GM12874 (cell line): ENCODE measurements around the gene ZNF160.

Source experiments
- TF ChIP-seq, protein P1 (sequence below): IDR thresholded peaks from 2 replicates; pipeline ENCODE4 v1.5.1; 2011; ENCODE audit warnings: low read depth, mild to moderate bottlenecking, control low read depth, low read length, moderate library complexity; ENCODE audit not compliant: insufficient read depth

The ZNF160 gene

GRCh38 chr19:53079313-53079924, 23.8 kb downstream of the ZNF160 start:
- TF ChIP-seq, protein P1, sequence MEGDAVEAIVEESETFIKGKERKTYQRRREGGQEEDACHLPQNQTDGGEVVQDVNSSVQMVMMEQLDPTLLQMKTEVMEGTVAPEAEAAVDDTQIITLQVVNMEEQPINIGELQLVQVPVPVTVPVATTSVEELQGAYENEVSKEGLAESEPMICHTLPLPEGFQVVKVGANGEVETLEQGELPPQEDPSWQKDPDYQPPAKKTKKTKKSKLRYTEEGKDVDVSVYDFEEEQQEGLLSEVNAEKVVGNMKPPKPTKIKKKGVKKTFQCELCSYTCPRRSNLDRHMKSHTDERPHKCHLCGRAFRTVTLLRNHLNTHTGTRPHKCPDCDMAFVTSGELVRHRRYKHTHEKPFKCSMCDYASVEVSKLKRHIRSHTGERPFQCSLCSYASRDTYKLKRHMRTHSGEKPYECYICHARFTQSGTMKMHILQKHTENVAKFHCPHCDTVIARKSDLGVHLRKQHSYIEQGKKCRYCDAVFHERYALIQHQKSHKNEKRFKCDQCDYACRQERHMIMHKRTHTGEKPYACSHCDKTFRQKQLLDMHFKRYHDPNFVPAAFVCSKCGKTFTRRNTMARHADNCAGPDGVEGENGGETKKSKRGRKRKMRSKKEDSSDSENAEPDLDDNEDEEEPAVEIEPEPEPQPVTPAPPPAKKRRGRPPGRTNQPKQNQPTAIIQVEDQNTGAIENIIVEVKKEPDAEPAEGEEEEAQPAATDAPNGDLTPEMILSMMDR = no peak

GRCh38 chr19:53078668-53079067, 24.6 kb downstream of the ZNF160 start:
- TF ChIP-seq, protein P1 = no peak

DNA sequence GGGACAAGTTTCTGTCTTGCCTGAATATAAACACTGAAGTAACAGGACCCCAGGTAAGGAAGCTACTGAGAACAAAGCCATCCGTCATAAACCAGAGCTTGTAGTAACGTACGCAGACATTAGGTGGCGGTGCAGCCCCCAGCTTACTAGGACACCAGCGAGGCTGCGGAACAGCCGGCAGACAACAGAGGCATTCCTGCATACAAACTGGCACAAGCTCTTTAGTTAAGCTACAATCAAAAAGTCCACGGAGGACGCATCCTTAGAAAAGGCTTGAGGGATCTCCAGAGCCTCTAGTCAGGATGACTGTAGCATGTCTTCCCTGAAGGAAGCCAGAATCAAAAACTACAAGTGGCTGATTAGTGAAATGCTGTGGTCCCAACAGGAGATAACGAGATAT, 26.2 kb downstream of the ZNF160 start:
- TF ChIP-seq, protein P1 = 0 out of 2 replicates have a peak, but pooled peaks have one; percentile 3

DNA sequence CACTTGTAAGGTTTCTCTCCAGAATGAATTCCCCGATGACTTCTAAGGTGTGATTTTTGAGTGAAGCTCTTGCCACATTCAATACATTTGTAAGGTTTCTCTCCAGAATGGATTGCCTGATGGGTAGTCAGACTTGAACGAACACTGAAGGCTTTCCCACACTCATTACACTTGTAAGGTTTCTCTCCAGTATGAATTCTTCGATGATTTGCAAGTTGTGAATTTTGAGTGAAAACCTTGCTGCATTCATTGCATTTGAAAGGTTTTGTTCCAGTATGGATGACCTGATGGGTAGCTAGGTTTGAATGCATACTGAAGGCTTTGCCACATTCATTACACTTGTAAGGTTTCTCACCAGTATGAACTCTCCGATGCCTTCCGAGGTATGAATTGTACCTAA, 34.4 kb downstream of the ZNF160 start:
- TF ChIP-seq, protein P1 = no peak

DNA sequence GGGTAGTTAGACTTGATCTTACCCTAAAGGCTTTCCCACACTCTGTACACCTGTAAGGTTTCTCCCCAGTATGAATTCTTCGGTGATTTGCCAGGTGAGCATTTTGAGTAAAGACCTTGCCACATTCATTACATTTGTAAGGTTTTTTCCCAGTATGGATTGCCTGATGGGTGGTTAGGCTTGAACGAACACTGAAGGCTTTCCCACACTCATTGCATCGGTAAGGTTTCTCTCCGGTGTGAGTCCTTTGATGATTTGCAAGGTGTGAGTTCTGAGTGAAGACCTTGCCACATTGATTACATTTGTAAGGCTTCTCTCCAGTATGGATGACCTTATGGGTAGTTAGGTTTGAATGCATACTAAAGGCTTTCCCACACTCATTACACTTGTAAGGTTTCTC, 35.0 kb downstream of the ZNF160 start:
- TF ChIP-seq, protein P1 = no peak

DNA sequence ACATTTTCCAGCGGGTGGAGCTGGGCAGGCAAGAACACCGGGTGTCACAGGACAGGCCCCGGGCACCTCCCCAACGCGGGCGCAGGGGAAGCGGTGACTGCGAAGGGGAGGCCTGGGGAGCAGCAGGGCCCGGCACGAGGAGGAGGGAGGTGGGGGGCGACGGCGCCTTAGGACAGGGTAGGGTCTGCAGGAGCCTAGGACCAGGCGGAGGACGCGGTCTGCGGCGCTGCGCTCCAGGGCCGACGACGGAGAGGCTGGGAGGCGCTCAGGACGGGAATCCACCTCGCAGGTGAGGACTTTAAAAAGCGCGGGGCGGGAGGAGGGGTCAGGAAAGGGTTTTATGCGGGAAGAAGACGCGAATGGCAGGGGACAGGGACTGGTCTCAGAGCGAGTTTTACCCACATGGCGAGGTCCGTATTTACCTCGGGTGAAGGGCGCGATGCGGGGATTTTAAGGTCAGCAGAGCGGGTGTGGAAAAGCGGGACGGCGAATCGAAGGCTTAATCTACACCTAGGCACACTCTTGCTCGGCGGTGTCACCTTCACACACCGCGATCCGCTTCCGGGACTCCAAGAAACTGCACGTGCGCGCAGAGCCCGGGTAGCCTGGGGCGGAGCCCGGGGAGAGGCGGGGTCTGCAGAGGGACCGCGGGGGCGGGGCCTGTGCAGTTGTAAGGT, 45.2 kb downstream of the ZNF160 start:
- TF ChIP-seq, protein P1 = no peak

- TF ChIP-seq, protein P1 = no peak
Observed at GRCh38 chr19:53055117-53055516, 48.1 kb downstream of the ZNF160 start.
